SK-N-SH (cell line): Measurements from ENCODE around the gene CEP131. TPM values are rescaled to one million over a fixed set of nuclear protein-coding genes. Genes with fewer than 3 reads are reported as not detected.

ENCODE experiments used
- CTCF ChIA-PET: fragments of 300-600, 350-600 bp; formaldehyde crosslinking; extraction: SDS; loops from one replicate; lab custom pipeline; 2021; lab: Yijun Ruan, JAX
- POLR2A ChIA-PET: fragments of 350-600 bp; sonication (Branson Sonifier 250); formaldehyde crosslinking; extraction: SDS; loops from one replicate; lab custom pipeline; 2020; ENCODE audit warnings: antibody characterized with exemption, inconsistent platforms; lab: Yijun Ruan, JAX
- DNase-seq: peaks from one replicate; pipeline ENCODE4 v3.0.0; 2012
- H2AFZ ChIP-seq: fragments of 200-600 bp; sonication (generic); 2 replicates; pipeline ENCODE4 v1.8.1; 2016; ENCODE audit warnings: antibody characterized with exemption, mild to moderate bottlenecking, low read depth
- H3F3A ChIP-seq: fragments of 200-600 bp; sonication (generic); replicated peaks from 2 replicates; pipeline ENCODE3; 2016; ENCODE audit warnings: antibody characterized with exemption, mild to moderate bottlenecking; ENCODE audit not compliant: insufficient read depth
- H3K27ac ChIP-seq, 2 experiments: fragments of 200-500 bp in 1 of 2; fragments of 200-600 bp in 1 of 2; sonication (Bioruptor generic) in 1 of 2; sonication (generic), shearing (Covaris generic) in 1 of 2; 2 replicates each; pipeline versions ENCODE4 v1.5.1 to v1.6.1; 2014 to 2016; ENCODE audit warnings: low read depth in 2 of 2, inconsistent platforms in 1 of 2, low read length in 1 of 2, mild to moderate bottlenecking in 1 of 2, mixed read lengths in 1 of 2
- H3K27me3 ChIP-seq: fragments of 200-600 bp; sonication (generic), shearing (Covaris generic); 2 replicates; pipeline ENCODE4 v1.6.1; 2016; ENCODE audit warnings: mixed run types; ENCODE audit not compliant: insufficient read depth
- H3K36me3 ChIP-seq, 2 experiments: fragments of 200-500 bp in 1 of 2; fragments of 200-600 bp in 1 of 2; sonication (Bioruptor generic) in 1 of 2; sonication (generic) in 1 of 2; replicated peaks in 1 of 2; 2 replicates each; pipeline versions ENCODE3 to v1.5.1; 2014 to 2016; ENCODE audit warnings: low read length in 1 of 2, mild to moderate bottlenecking in 1 of 2; ENCODE audit not compliant: insufficient read depth in 2 of 2, control insufficient read depth in 1 of 2
- H3K4me1 ChIP-seq, 2 experiments: fragments of 200-500 bp in 1 of 2; fragments of 200-600 bp in 1 of 2; sonication (Bioruptor generic) in 1 of 2; sonication (generic), shearing (Covaris generic) in 1 of 2; 2 replicates each; pipeline versions ENCODE4 v1.5.1 to v1.6.1; 2014 to 2016; ENCODE audit warnings: low read depth in 1 of 2, low read length in 1 of 2, mixed run types in 1 of 2; ENCODE audit not compliant: insufficient read depth in 2 of 2, control insufficient read depth in 1 of 2
- H3K4me2 ChIP-seq: fragments of 200-600 bp; sonication (generic), shearing (Covaris generic); 2 replicates; pipeline ENCODE4 v1.6.1; 2017; ENCODE audit warnings: mixed run types
- H3K4me3 ChIP-seq, 2 experiments: fragments of 200-500 bp in 1 of 2; fragments of 200-600 bp in 1 of 2; sonication (Bioruptor generic) in 1 of 2; sonication (generic), shearing (Covaris generic) in 1 of 2; 2 replicates each; pipeline versions ENCODE4 v1.5.1 to v1.8.1; 2014 to 2016; ENCODE audit warnings: low read depth in 2 of 2, inconsistent platforms in 1 of 2, low read length in 1 of 2, mild to moderate bottlenecking in 1 of 2, mixed read lengths in 1 of 2, moderate library complexity in 1 of 2
- H3K79me2 ChIP-seq: fragments of 200-600 bp; sonication (generic); 2 replicates; pipeline ENCODE4 v1.8.1; 2017; ENCODE audit warnings: mild to moderate bottlenecking; ENCODE audit not compliant: insufficient read depth
- H3K9ac ChIP-seq: fragments of 200-600 bp; sonication (generic); 2 replicates; pipeline ENCODE4 v1.6.1; 2017; ENCODE audit warnings: mixed run types
- H3K9me2 ChIP-seq: fragments of 200-600 bp; sonication (generic); 2 replicates; pipeline ENCODE4 v1.6.1; 2017; ENCODE audit warnings: mixed run types
- H3K9me3 ChIP-seq: fragments of 200-600 bp; sonication (generic); 2 replicates; pipeline ENCODE4 v1.6.1; 2017; ENCODE audit warnings: mixed run types, mild to moderate bottlenecking, moderate library complexity
- H4K20me1 ChIP-seq: fragments of 200-600 bp; sonication (generic); 2 replicates; pipeline ENCODE4 v1.6.1; 2017; ENCODE audit warnings: mild to moderate bottlenecking, mixed run types; ENCODE audit not compliant: insufficient read depth
- EP300 ChIP-seq, 2 experiments: IDR thresholded peaks; 2 replicates each; pipeline versions ENCODE4 v1.4.0 to v1.6.1; 2012; ENCODE audit warnings: borderline replicate concordance in 1 of 2, low read depth in 1 of 2, low read length in 1 of 2
- EZH2phosphoT487 ChIP-seq: fragments of 200-600 bp; sonication (generic); IDR thresholded peaks from 2 replicates; pipeline ENCODE4 v1.6.1; 2017; ENCODE audit warnings: low read depth, mixed run types, mild to moderate bottlenecking, antibody characterized with exemption, moderate library complexity, borderline replicate concordance
- FOXJ3 ChIP-seq: sonication (generic); formaldehyde crosslinking; IDR thresholded peaks from 2 replicates; pipeline ENCODE4 v1.5.1; 2020; ENCODE audit warnings: mild to moderate bottlenecking, missing genetic modification reagents
- GABPA ChIP-seq: IDR thresholded peaks from 2 replicates; pipeline ENCODE4 v1.4.0; 2012; ENCODE audit warnings: low read depth, mild to moderate bottlenecking
- GATA2 ChIP-seq: sonication (generic); formaldehyde crosslinking; IDR thresholded peaks from 2 replicates; pipeline ENCODE4 v1.5.0; 2020; ENCODE audit warnings: mild to moderate bottlenecking, missing genetic modification reagents
- MEF2A ChIP-seq: IDR thresholded peaks from 2 replicates; pipeline ENCODE4 v1.4.0; 2012; ENCODE audit warnings: low read depth, borderline replicate concordance
- MXI1 ChIP-seq: IDR thresholded peaks from 2 replicates; pipeline ENCODE4 v1.6.1; 2012; ENCODE audit warnings: mild to moderate bottlenecking, low read depth, low read length, improper control_type of control experiment
- POLR2AphosphoS5 ChIP-seq: IDR thresholded peaks from 2 replicates; pipeline ENCODE4 v1.6.1; 2012; ENCODE audit warnings: low read depth, low read length
- RAD21 ChIP-seq: IDR thresholded peaks from 2 replicates; pipeline ENCODE4 v1.6.1; 2012; ENCODE audit warnings: mild to moderate bottlenecking, low read length
- SMC3 ChIP-seq: IDR thresholded peaks from 2 replicates; pipeline ENCODE4 v1.6.1; 2012; ENCODE audit warnings: low read depth, low read length, improper control_type of control experiment
- WGBS: methylation state at CpG from one replicate; pipeline ENCODE4 v1.1.6; 2017; ENCODE audit warnings: low lambda C conversion rate; 5-methylcytosine and 5-hydroxymethylcytosine counted together
- polyA plus RNA-seq, 3 experiments: library from polyadenylated mRNA; depleted of rRNA; stranded (reverse); fragments of >200 nt; gene quantifications; 2 replicates each; pipeline ENCODE4 v1.2.3, GENCODE V29; 2012
- TF ChIP-seq, protein P1 (sequence below): fragments of 200-600 bp; sonication (generic); IDR thresholded peaks from 2 replicates; pipeline ENCODE4 v1.6.1; 2017; ENCODE audit warnings: antibody characterized with exemption, mild to moderate bottlenecking, moderate library complexity

CEP131 gene
- polyA plus RNA-seq, 1 of the 3 experiments (the other 2 are of a cell fraction): 34.8 TPM

DNA sequence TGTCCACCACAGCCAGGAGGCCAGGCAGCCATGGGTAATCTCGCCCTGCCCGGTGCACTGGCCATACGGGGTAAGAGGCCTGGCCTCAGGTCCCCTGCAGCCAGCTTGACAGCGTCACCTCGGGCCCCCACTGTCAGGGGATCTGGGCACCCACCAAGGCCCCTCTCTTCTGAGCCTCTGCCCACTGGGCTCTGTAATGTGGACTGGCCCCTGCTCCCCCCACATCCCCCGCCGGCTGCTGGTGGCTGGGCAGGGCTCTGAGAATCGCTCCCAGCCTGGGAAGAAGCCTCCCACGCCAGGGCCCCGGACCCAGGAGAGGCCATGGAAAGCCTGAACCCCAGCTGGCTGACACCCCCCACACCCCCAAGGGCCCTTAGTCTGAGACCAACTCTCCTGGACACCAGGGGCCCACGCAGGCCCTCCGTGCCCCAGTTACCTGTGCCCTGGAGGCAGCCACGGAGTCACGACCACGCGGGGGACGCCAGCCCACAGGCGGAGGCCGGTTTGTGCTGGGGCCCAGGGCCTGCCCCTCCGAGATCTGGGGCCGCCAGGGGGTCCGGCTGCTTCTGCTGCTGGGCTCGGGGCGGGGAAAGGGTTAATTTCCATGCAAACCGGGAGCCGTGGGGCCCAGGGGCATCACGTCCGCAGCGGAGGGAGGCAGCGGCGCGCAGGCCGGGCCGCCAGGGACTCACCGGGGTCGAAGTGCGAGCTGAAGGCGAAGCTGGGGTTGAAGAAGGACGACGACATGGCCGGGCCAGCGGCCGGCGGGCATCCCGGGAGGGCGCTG, 57.3 kb downstream of the CEP131 start, which contains the start of gene PVALEF:
PVALEF (plus strand) TSS at position 262 of the 787 bp plus-strand sequence. CDS start 15,720 bp downstream, outside the sequence.
- POLR2A ChIA-PET: interaction anchor here (0.6 to 1.2 kb wide), 3 partner anchors 16 to 50 kb away, joined by 3 to 4 read pairs (median 3); no protein-coding TSS in a partner anchor
- peak within 1 kb of the TSS; percentile 46 to 53 for H3K4me3 ChIP-seq
- H3K27ac ChIP-seq: peak within 1 kb of the TSS in 1 of 2 experiments; percentile 85; a peak in 2 of 4 replicates
- 0 out of 2 replicates have a peak, but pooled peaks have one; percentile 15 for TF ChIP-seq FOXJ3 (CRISPR knock-in tag)
- TF ChIP-seq GABPA: no peak
- TF ChIP-seq MXI1: 0 out of 2 replicates have a peak, but pooled peaks have one; percentile 18
- TF ChIP-seq EZH2phosphoT487: no peak
- TF ChIP-seq, all 33 proteins: peak for 2
- H4K20me1 ChIP-seq: no peaks in the 10 kb centered on the region
- no peaks in the 10 kb centered on the region for H3K36me3 ChIP-seq
- H3K27me3 ChIP-seq: peaks cover 22% of the 10 kb centered on the region; the same call in 1 of the 2 replicates
- H3K9me3 ChIP-seq: no peaks in the 10 kb centered on the region
- no peaks in the 10 kb centered on the region for H3K79me2 ChIP-seq
- H3K9ac ChIP-seq: no peak within 1 kb of the TSS
- peak within 1 kb of the TSS; percentile 84 for H3K4me2 ChIP-seq
- no peak for DNase-seq
- H3K9me2 ChIP-seq: no peaks in the 10 kb centered on the region
- WGBS: 23% methylated on average over 30 of the region's 46 CpGs
- CTCF ChIA-PET: interaction anchor here (1.1 to 4.3 kb wide), 9 partner anchors 13 to 319 kb away, joined by 3 to 42 read pairs (median 6); no protein-coding TSS in a partner anchor
- H3K4me1 ChIP-seq: peaks cover 0 to 26% of the 10 kb centered on the region in 2 experiments; a peak in 1 of 4 replicates
- no peak within 1 kb of the TSS for H2AFZ ChIP-seq
- H3F3A ChIP-seq: peaks cover 12% of the 10 kb centered on the region

DNA sequence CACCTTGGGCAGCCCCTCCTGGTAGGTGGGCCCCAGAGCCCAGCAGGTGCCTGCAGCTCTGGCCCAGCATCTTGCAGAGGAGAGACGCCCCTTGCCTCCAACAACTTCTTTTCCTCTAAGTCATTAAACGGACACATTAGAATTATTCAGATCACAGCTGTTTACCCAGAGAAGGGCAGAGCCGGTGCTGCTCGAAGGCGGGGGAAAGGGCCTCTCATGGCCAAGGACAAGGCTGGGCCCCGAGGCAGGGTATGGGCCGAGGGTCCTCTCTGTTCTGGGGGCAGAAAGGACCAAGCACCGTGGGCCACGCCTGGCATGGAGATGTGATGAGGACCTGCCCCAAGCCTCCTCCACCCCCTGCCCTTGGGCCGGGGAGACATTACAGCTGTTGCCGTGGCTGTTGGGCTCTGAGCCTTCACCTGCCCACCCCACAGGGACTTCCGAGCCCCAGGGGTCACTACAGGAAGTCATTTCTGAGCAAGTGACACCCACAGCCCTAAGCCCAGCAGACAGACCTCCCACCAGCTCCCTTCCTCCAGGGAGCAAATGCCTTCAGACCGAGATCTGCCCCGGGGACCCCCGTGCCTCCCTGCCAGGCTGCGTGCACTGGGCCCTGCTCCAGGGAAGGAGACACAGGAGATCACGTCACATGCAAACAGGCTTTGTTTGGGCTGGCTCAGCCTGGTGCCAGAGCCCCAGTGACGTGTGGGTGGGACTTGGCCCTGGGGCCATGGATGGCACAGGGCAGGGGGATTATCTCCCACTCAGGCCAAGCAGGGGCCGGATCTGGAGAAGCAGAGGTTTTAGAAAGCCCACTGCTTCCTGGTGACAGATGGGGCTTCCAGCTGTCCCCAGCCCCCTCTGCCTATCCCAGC, 58.2 kb downstream of the CEP131 start:
- no peak overlapping the region for H2AFZ ChIP-seq
- no peaks in the 10 kb centered on the region for H3K79me2 ChIP-seq
- H3K27ac ChIP-seq: peak overlapping the region in 1 of 2 experiments; percentile 85; a peak in 2 of 4 replicates
- H3F3A ChIP-seq: peaks cover 12% of the 10 kb centered on the region
- no peak overlapping the region for H3K9ac ChIP-seq
- POLR2A ChIA-PET: interaction anchor here (0.6 to 1.2 kb wide), 3 partner anchors 15 to 49 kb away, joined by 3 to 4 read pairs (median 3); no protein-coding TSS in a partner anchor
- WGBS: 79% methylated on average over 14 of the region's 19 CpGs
- DNase-seq: peak; percentile 94
- H3K36me3 ChIP-seq: no peaks in the 10 kb centered on the region
- H4K20me1 ChIP-seq: no peaks in the 10 kb centered on the region
- CTCF ChIA-PET: interaction anchor here (0.6 to 4.3 kb wide), 11 partner anchors 11 to 1372 kb away, joined by 3 to 42 read pairs (median 4); no protein-coding TSS in a partner anchor
- no peaks in the 10 kb centered on the region for H3K9me2 ChIP-seq
- H3K4me2 ChIP-seq: no peak overlapping the region
- peaks cover 22% of the 10 kb centered on the region; the same call in 1 of the 2 replicates for H3K27me3 ChIP-seq
- peaks cover 0 to 26% of the 10 kb centered on the region in 2 experiments; a peak in 1 of 4 replicates for H3K4me1 ChIP-seq
- no peaks in the 10 kb centered on the region for H3K9me3 ChIP-seq
- peak overlapping the region in 1 of 2 experiments; percentile 46; a peak in 1 of 4 replicates for H3K4me3 ChIP-seq
- TF ChIP-seq POLR2AphosphoS5 (no peak), MXI1 (peak; percentile 69; the same call in 1 of the 2 replicates), MEF2A (no peak), SMC3 (no peak; the same call in 1 of the 2 replicates), RAD21 (0 out of 2 replicates have a peak, but pooled peaks have one; percentile 1), GATA2 (CRISPR knock-in tag) (peak; percentile 37; the same call in 1 of the 2 replicates), EP300 (IDR thresholded peaks at IDR 0.05; ENCODE audit: borderline replicate concordance in 1 of 2, low read depth in 1 of 2, low read length in 1 of 2) (peak in 1 of 2 experiments; percentile 36; a peak in 1 of 4 replicates)
- TF ChIP-seq, protein P1, sequence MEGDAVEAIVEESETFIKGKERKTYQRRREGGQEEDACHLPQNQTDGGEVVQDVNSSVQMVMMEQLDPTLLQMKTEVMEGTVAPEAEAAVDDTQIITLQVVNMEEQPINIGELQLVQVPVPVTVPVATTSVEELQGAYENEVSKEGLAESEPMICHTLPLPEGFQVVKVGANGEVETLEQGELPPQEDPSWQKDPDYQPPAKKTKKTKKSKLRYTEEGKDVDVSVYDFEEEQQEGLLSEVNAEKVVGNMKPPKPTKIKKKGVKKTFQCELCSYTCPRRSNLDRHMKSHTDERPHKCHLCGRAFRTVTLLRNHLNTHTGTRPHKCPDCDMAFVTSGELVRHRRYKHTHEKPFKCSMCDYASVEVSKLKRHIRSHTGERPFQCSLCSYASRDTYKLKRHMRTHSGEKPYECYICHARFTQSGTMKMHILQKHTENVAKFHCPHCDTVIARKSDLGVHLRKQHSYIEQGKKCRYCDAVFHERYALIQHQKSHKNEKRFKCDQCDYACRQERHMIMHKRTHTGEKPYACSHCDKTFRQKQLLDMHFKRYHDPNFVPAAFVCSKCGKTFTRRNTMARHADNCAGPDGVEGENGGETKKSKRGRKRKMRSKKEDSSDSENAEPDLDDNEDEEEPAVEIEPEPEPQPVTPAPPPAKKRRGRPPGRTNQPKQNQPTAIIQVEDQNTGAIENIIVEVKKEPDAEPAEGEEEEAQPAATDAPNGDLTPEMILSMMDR: no peak
